HepG2 (cell line): ENCODE measurements around the gene CAPS. TPM values are rescaled to one million over a fixed set of nuclear protein-coding genes. Genes with fewer than 3 reads are reported as not detected.

Experiments
- FOSL2 ChIP-seq: sonication (generic); formaldehyde crosslinking; IDR thresholded peaks from 2 replicates; pipeline ENCODE4 v1.4.0; 2020; ENCODE audit warnings: missing genetic modification reagents
- TOPORS ChIP-seq: sonication (generic); formaldehyde crosslinking; IDR thresholded peaks from 2 replicates; pipeline ENCODE4 v1.8.0; 2023; ENCODE audit warnings: mild to moderate bottlenecking, missing genetic modification reagents
- ZKSCAN8 ChIP-seq: IDR thresholded peaks from 2 replicates; pipeline ENCODE4 v1.6.1; 2016; ENCODE audit warnings: borderline replicate concordance, missing genetic modification reagents, missing compliant biosample characterization
- ZNF564 ChIP-seq: sonication (generic); formaldehyde crosslinking; IDR thresholded peaks from 2 replicates; pipeline ENCODE4 v1.8.1; 2023; ENCODE audit warnings: mild to moderate bottlenecking, missing genetic modification reagents
- ZNF577 ChIP-seq: sonication (generic); formaldehyde crosslinking; IDR thresholded peaks from 2 replicates; pipeline ENCODE4 v1.4.0; 2020; ENCODE audit warnings: mild to moderate bottlenecking, low read depth, missing genetic modification reagents, borderline replicate concordance
- ZNF776 ChIP-seq: sonication (generic); formaldehyde crosslinking; IDR thresholded peaks from 2 replicates; pipeline ENCODE4 v1.4.0; 2020; ENCODE audit warnings: mild to moderate bottlenecking, missing genetic modification reagents
- ZNF891 ChIP-seq: sonication (generic); formaldehyde crosslinking; IDR thresholded peaks from 2 replicates; pipeline ENCODE4 v1.5.0; 2020; ENCODE audit warnings: mild to moderate bottlenecking, missing genetic modification reagents
- polyA plus RNA-seq, 8 experiments: library from polyadenylated mRNA; depleted of rRNA in 3 of 8; stranded (reverse) in 7 of 8; unstranded in 1 of 8; fragments of >200 nt; fragmentation: Illumina TruSeq in 4 of 8; extraction: Trizol in 4 of 8; gene quantifications; 2 replicates each; pipeline versions ENCODE4 v1.2.1 to v1.2.3, GENCODE V29; 2011 to 2016; ENCODE audit warnings: low read depth in 4 of 8, missing spikeins in 1 of 8, mixed read lengths in 1 of 8; ENCODE audit not compliant: insufficient read depth in 1 of 8
- total RNA-seq, 5 experiments: library from RNA; depleted of rRNA; stranded (reverse); fragments of >200 nt; fragmentation: Illumina TruSeq; extraction: Trizol; gene quantifications; 2 replicates each; pipeline ENCODE4 v1.2.3, GENCODE V29; 2016; ENCODE audit warnings: low read depth in 1 of 5
- TF ChIP-seq, protein P1 (sequence below): sonication (generic); formaldehyde crosslinking; IDR thresholded peaks from 2 replicates; pipeline ENCODE4 v1.4.0; 2020; ENCODE audit warnings: missing genetic modification reagents
- TF ChIP-seq, protein P2 (sequence below): sonication (generic); formaldehyde crosslinking; IDR thresholded peaks from 2 replicates; pipeline ENCODE4 v1.5.1; 2020; ENCODE audit warnings: missing genetic modification reagents, mild to moderate bottlenecking, borderline replicate concordance
- TF ChIP-seq, protein P3 (sequence below): sonication (generic); formaldehyde crosslinking; IDR thresholded peaks from 2 replicates; pipeline ENCODE4 v1.8.0; 2022; ENCODE audit warnings: mild to moderate bottlenecking, missing genetic modification reagents; ENCODE audit not compliant: insufficient replicate concordance
- TF ChIP-seq, protein P4 (sequence below): sonication (generic); formaldehyde crosslinking; IDR thresholded peaks from 2 replicates; pipeline ENCODE4 v1.5.0; 2020; ENCODE audit warnings: mild to moderate bottlenecking, missing genetic modification reagents
- TF ChIP-seq, protein P5 (sequence below): sonication (generic); formaldehyde crosslinking; IDR thresholded peaks from 2 replicates; pipeline ENCODE4 v1.4.0; 2020; ENCODE audit warnings: mild to moderate bottlenecking, low read depth, missing genetic modification reagents
- TF ChIP-seq, protein P6 (sequence below), 2 experiments: IDR thresholded peaks; 2 replicates each; pipeline ENCODE4 v1.6.1; 2011 to 2012; ENCODE audit warnings: low read length in 2 of 2, borderline replicate concordance in 1 of 2, low read depth in 1 of 2, mild to moderate bottlenecking in 1 of 2, moderate library complexity in 1 of 2

Gene CAPS
- total and polyA plus RNA-seq, 2 of the 13 experiments (the other 11 are each of a cell fraction or from before 2014, with no cell fraction given): 3.1 TPM

DNA sequence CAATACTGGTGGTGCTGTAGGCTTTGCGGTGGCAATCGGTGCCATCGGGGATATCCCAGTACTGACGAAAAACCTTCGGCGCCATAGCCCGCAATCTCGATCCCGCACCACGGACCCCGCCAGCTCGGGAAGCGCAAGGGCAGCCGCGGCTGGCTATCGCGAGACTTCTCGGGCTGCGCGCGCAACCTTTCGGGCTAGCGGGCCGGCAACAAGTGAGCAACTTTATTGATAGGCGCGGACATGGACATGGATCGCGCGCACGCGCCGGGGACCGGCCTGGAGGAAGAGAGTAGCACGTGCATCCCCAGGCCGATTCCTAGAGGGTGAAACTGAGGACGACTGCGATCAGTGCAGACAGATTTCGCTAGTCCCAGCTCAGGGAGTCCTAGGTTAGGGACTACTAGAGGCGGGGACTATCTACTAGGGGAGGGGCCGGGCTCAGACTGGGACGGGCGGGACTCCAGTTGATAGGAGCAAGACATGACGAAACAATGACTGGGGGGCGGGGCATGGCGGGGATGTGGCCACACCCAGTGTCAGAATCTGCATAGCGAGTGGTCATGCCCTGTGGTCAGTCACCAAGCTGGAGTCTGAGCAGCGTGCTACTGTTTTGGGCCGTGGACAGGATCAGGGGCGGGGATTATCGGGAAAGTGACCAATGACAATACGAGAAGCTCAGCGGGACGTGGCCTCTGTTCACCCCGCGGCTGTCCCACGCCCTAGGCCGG is 10.3 kb upstream of the CAPS start, which contains the start of gene NDUFA11 (continued):
- TF ChIP-seq, protein P1, sequence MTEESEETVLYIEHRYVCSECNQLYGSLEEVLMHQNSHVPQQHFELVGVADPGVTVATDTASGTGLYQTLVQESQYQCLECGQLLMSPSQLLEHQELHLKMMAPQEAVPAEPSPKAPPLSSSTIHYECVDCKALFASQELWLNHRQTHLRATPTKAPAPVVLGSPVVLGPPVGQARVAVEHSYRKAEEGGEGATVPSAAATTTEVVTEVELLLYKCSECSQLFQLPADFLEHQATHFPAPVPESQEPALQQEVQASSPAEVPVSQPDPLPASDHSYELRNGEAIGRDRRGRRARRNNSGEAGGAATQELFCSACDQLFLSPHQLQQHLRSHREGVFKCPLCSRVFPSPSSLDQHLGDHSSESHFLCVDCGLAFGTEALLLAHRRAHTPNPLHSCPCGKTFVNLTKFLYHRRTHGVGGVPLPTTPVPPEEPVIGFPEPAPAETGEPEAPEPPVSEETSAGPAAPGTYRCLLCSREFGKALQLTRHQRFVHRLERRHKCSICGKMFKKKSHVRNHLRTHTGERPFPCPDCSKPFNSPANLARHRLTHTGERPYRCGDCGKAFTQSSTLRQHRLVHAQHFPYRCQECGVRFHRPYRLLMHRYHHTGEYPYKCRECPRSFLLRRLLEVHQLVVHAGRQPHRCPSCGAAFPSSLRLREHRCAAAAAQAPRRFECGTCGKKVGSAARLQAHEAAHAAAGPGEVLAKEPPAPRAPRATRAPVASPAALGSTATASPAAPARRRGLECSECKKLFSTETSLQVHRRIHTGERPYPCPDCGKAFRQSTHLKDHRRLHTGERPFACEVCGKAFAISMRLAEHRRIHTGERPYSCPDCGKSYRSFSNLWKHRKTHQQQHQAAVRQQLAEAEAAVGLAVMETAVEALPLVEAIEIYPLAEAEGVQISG (CRISPR knock-in tag): peak; percentile 92
- TF ChIP-seq ZKSCAN8 (CRISPR knock-in tag) (no peak), ZNF564 (CRISPR knock-in tag) (no peak), ZNF891 (CRISPR knock-in tag) (peak; percentile 90), ZNF776 (CRISPR knock-in tag) (peak; percentile 87; the same call in 1 of the 2 replicates), FOSL2 (CRISPR knock-in tag) (peak; percentile 43), ZNF577 (CRISPR knock-in tag) (no peak), TOPORS (no peak; the same call in 1 of the 2 replicates)
- TF ChIP-seq, protein P2, sequence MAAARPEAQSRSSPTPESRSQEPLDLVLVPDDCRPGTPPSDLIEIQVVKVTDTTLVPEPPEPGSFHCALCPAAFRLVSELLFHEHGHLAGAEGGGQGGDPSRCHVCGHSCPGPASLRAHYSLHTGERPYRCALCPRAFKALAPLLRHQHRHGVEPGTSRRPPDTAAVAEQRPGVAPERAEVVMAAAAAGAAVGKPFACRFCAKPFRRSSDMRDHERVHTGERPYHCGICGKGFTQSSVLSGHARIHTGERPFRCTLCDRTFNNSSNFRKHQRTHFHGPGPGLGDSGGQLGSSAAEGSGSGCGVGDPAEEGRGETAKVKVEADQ (CRISPR knock-in tag): peak; percentile 88; the same call in 1 of the 2 replicates
- TF ChIP-seq, protein P3, sequence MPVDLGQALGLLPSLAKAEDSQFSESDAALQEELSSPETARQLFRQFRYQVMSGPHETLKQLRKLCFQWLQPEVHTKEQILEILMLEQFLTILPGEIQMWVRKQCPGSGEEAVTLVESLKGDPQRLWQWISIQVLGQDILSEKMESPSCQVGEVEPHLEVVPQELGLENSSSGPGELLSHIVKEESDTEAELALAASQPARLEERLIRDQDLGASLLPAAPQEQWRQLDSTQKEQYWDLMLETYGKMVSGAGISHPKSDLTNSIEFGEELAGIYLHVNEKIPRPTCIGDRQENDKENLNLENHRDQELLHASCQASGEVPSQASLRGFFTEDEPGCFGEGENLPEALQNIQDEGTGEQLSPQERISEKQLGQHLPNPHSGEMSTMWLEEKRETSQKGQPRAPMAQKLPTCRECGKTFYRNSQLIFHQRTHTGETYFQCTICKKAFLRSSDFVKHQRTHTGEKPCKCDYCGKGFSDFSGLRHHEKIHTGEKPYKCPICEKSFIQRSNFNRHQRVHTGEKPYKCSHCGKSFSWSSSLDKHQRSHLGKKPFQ (CRISPR knock-in tag): no peak
- TF ChIP-seq, protein P4, sequence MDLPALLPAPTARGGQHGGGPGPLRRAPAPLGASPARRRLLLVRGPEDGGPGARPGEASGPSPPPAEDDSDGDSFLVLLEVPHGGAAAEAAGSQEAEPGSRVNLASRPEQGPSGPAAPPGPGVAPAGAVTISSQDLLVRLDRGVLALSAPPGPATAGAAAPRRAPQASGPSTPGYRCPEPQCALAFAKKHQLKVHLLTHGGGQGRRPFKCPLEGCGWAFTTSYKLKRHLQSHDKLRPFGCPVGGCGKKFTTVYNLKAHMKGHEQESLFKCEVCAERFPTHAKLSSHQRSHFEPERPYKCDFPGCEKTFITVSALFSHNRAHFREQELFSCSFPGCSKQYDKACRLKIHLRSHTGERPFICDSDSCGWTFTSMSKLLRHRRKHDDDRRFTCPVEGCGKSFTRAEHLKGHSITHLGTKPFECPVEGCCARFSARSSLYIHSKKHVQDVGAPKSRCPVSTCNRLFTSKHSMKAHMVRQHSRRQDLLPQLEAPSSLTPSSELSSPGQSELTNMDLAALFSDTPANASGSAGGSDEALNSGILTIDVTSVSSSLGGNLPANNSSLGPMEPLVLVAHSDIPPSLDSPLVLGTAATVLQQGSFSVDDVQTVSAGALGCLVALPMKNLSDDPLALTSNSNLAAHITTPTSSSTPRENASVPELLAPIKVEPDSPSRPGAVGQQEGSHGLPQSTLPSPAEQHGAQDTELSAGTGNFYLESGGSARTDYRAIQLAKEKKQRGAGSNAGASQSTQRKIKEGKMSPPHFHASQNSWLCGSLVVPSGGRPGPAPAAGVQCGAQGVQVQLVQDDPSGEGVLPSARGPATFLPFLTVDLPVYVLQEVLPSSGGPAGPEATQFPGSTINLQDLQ (CRISPR knock-in tag): 0 out of 2 replicates have a peak, but pooled peaks have one; percentile 63
- TF ChIP-seq, protein P5, sequence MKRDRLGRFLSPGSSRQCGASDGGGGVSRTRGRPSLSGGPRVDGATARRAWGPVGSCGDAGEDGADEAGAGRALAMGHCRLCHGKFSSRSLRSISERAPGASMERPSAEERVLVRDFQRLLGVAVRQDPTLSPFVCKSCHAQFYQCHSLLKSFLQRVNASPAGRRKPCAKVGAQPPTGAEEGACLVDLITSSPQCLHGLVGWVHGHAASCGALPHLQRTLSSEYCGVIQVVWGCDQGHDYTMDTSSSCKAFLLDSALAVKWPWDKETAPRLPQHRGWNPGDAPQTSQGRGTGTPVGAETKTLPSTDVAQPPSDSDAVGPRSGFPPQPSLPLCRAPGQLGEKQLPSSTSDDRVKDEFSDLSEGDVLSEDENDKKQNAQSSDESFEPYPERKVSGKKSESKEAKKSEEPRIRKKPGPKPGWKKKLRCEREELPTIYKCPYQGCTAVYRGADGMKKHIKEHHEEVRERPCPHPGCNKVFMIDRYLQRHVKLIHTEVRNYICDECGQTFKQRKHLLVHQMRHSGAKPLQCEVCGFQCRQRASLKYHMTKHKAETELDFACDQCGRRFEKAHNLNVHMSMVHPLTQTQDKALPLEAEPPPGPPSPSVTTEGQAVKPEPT (CRISPR knock-in tag): peak; percentile 75; the same call in 1 of the 2 replicates
- TF ChIP-seq, protein P6, sequence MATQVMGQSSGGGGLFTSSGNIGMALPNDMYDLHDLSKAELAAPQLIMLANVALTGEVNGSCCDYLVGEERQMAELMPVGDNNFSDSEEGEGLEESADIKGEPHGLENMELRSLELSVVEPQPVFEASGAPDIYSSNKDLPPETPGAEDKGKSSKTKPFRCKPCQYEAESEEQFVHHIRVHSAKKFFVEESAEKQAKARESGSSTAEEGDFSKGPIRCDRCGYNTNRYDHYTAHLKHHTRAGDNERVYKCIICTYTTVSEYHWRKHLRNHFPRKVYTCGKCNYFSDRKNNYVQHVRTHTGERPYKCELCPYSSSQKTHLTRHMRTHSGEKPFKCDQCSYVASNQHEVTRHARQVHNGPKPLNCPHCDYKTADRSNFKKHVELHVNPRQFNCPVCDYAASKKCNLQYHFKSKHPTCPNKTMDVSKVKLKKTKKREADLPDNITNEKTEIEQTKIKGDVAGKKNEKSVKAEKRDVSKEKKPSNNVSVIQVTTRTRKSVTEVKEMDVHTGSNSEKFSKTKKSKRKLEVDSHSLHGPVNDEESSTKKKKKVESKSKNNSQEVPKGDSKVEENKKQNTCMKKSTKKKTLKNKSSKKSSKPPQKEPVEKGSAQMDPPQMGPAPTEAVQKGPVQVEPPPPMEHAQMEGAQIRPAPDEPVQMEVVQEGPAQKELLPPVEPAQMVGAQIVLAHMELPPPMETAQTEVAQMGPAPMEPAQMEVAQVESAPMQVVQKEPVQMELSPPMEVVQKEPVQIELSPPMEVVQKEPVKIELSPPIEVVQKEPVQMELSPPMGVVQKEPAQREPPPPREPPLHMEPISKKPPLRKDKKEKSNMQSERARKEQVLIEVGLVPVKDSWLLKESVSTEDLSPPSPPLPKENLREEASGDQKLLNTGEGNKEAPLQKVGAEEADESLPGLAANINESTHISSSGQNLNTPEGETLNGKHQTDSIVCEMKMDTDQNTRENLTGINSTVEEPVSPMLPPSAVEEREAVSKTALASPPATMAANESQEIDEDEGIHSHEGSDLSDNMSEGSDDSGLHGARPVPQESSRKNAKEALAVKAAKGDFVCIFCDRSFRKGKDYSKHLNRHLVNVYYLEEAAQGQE (IDR thresholded peaks at IDR 0.05; ENCODE audit: borderline replicate concordance in 1 of 2, low read depth in 1 of 2, low read length in 2 of 2): no peak
